Calu3 (cell line): Measurements from ENCODE around the gene TRPV5. TPM values are rescaled to one million over a fixed set of nuclear protein-coding genes. Genes with fewer than 3 reads are reported as not detected.

Experiments
- BruUV-seq: library from RNA; stranded (reverse); fragments of 400-500 nt; replicated peaks from 2 replicates; lab custom pipeline; 2021; lab: Mats Ljungman, UMichigan
- CTCF ChIA-PET: fragments of 300-600 bp; sonication (Branson Sonifier 250); formaldehyde crosslinking; loops from one replicate; lab custom pipeline; 2022; ENCODE audit warnings: antibody characterized with exemption; lab: Charles Lee
- DNase-seq: peaks from one replicate; pipeline ENCODE4 v3.0.0; 2022
- H3K27ac Mint-ChIP-seq: one replicate; pipeline ENCODE4 v1.8.0; 2022; ENCODE audit warnings: mixed read lengths; ENCODE audit not compliant: unreplicated experiment
- H3K27me3 Mint-ChIP-seq: one replicate; pipeline ENCODE4 v1.8.0; 2022; ENCODE audit warnings: mixed read lengths; ENCODE audit not compliant: unreplicated experiment
- H3K36me3 Mint-ChIP-seq: one replicate; pipeline ENCODE4 v1.8.0; 2022; ENCODE audit warnings: mild to moderate bottlenecking, moderate library complexity, mixed read lengths; ENCODE audit not compliant: insufficient read depth, unreplicated experiment
- H3K4me1 Mint-ChIP-seq: one replicate; pipeline ENCODE4 v1.8.0; 2022; ENCODE audit warnings: mild to moderate bottlenecking, low read depth, mixed read lengths; ENCODE audit not compliant: unreplicated experiment
- H3K4me3 Mint-ChIP-seq: one replicate; pipeline ENCODE4 v1.8.0; 2022; ENCODE audit warnings: mild to moderate bottlenecking, low read depth, moderate library complexity, mixed read lengths; ENCODE audit not compliant: unreplicated experiment
- H3K9me3 Mint-ChIP-seq: one replicate; pipeline ENCODE4 v1.8.0; 2022; ENCODE audit warnings: low read depth, mixed read lengths; ENCODE audit not compliant: unreplicated experiment
- CTCF ChIP-seq: fragments of 200-600 bp; IDR thresholded peaks from one replicate; pipeline ENCODE4 v1.8.0; 2022; ENCODE audit warnings: antibody characterized with exemption; ENCODE audit not compliant: unreplicated experiment
- intact Hi-C: fragments of 100-400 bp; cut with micrococcal nuclease; formaldehyde crosslinking; loops from one replicate; pipeline ENCODE4 v1.10.0; 2022; ENCODE audit not compliant: unreplicated experiment
- total RNA-seq: library from RNA; stranded (reverse); gene quantifications from 2 replicates; pipeline ENCODE4 v1.2.3, GENCODE V29; 2022

TRPV5 gene
- total RNA-seq, 1 experiment from 2014 or later: not detected

- Mint-ChIP-seq H3K27me3 (peaks cover 61% of the 10 kb centered on the region), H3K36me3 (no peaks in the 10 kb centered on the region), H3K9me3 (no peaks in the 10 kb centered on the region), H3K4me3 (no peak overlapping the region), H3K27ac (no peak overlapping the region), H3K4me1 (no peaks in the 10 kb centered on the region)
- TF ChIP-seq CTCF: no peak
- CTCF ChIA-PET: no interaction called here
- intact Hi-C loops: no loop called here
- no peak for DNase-seq
- BruUV-seq: no TSS peak
Measured at GRCh38 chr7:142870147-142870559, 63.4 kb downstream of the TRPV5 start.

- intact Hi-C loops: no loop called here
- Mint-ChIP-seq H3K4me3 (no peak overlapping the region), H3K27me3 (peaks cover 61% of the 10 kb centered on the region), H3K36me3 (no peaks in the 10 kb centered on the region), H3K9me3 (no peaks in the 10 kb centered on the region), H3K4me1 (no peaks in the 10 kb centered on the region), H3K27ac (no peak overlapping the region)
- BruUV-seq: no TSS peak
- TF ChIP-seq CTCF: no peak
- CTCF ChIA-PET: no interaction called here
- DNase-seq: no peak
Measured at GRCh38 chr7:142869434-142869833, 64.1 kb downstream of the TRPV5 start.

- Mint-ChIP-seq H3K27me3 (peaks cover 61% of the 10 kb centered on the region), H3K27ac (no peak overlapping the region), H3K4me1 (no peaks in the 10 kb centered on the region), H3K36me3 (no peaks in the 10 kb centered on the region), H3K9me3 (no peaks in the 10 kb centered on the region), H3K4me3 (no peak overlapping the region)
- no peak for DNase-seq
- CTCF ChIA-PET: no interaction called here
- TF ChIP-seq CTCF: no peak
- BruUV-seq: no TSS peak
- intact Hi-C loops: no loop called here
Measured at GRCh38 chr7:142868986-142869415, 64.5 kb downstream of the TRPV5 start.

- intact Hi-C loops: no loop called here
- H3K4me3 Mint-ChIP-seq: no peak overlapping the region
- DNase-seq: no peak
- H3K27me3 Mint-ChIP-seq: peaks cover 61% of the 10 kb centered on the region
- H3K27ac Mint-ChIP-seq: no peak overlapping the region
- no peak for TF ChIP-seq CTCF
- H3K4me1 Mint-ChIP-seq: no peaks in the 10 kb centered on the region
- H3K9me3 Mint-ChIP-seq: no peaks in the 10 kb centered on the region
- BruUV-seq: no TSS peak
- CTCF ChIA-PET: no interaction called here
- no peaks in the 10 kb centered on the region for H3K36me3 Mint-ChIP-seq
Measured at GRCh38 chr7:142868188-142868985, 65.2 kb downstream of the TRPV5 start.
